Activated CD4-positive, alpha-beta T cell treated with anti-CD3 and anti-CD28 coated beads, Interleukin-2, amount 50 U/mL, for 4 hours (primary cell): ENCODE data around the gene USP14.

Experiments used
- DNase-seq, 2 experiments: peaks; one replicate each; pipeline ENCODE4 v3.0.0-alpha.2; 2020

The USP14 gene

GRCh38 chr18:240175-240574 is 81.8 kb downstream of the USP14 start:
- no peak for DNase-seq

DNA sequence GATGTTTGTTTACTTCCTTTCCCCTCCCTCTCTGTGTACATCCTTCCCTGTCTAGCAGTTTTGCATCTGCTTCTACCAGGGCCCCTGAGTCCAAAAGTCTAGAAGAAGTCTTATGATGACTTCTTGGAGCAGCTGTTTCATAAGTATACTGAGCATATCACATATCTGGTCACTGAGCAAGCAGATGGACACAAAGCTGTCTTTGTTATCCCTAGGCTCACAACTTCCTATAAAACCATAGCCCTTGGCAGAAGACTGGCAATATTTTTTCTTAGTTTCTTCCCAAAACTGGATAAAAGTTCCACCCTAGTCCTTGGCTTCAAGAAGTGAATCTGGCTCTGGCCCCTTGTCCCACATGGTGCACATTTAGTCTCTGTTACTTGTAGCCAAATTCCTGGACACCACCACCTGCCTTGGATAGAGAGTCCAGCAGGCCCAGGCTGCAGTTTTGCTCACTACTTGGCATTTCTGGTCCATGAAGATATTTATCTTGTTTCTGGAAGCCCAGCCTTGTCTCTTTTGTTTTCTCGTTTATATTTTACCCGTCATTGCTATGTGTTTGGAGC is 87.0 kb downstream of the USP14 start:
- no peak for DNase-seq

DNA sequence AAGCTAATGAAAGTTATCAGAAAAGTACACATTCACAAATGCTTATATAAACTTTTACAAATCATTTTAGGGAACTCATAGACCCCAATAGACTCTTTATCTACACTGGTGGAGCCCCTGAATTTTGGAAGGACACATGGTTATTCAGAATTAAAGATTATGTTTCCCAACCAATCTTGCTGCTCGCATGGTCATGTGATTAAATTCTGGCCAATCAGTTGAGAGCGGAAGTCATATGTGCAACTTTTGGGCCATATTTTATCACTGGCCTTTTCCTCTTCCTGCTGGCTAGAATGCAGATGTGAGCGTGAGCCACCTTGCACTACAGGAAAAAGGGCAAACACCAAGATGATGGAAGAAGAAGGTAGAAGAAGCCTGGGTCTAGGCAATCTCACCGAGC is 89.7 kb downstream of the USP14 start:
- no peak for DNase-seq

DNA sequence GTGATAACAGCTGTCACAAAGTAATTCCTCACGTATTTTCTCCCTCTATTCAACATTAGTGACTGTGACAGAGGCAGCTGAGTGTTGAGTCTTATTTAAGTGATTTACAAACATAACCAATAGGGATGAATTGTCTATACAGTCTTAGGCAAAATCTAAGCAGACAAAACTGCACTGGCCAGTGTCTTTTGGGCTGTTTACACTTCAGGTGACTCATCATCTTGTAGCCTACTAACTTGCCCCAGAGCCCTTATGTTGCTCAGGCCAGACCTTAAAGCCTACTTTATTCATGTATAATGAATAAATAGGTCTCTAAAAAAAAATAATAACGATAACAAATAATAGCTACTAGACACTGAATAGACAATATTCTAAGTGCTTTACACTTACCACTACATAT is 92.3 kb downstream of the USP14 start:
- DNase-seq, result no peak

GRCh38 chr18:251572-251971 is 93.2 kb downstream of the USP14 start:
- DNase-seq, result no peak

- DNase-seq, result no peak
These were observed 94.8 kb downstream of the USP14 start for GRCh38 chr18:253121-253520.

DNA sequence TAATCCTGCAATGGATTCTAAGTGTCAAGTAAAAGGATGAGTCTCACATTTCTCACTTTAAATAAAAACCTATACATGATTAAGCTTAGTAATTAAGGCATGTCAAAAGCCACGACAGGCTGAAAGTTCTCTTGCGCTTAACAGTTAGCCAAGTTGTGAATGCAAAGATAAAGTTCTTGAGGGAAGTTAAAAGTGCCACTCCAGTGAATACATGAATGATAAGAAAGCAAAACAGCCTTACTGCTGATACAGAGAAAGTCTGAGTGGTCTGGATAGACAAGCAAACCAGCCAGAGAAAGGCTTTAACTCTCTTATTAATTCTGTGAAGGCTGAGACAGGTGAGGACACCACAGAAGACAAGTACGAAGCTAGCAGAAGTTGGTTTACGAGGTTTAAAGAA is 96.8 kb downstream of the USP14 start:
- no peak for DNase-seq

DNA sequence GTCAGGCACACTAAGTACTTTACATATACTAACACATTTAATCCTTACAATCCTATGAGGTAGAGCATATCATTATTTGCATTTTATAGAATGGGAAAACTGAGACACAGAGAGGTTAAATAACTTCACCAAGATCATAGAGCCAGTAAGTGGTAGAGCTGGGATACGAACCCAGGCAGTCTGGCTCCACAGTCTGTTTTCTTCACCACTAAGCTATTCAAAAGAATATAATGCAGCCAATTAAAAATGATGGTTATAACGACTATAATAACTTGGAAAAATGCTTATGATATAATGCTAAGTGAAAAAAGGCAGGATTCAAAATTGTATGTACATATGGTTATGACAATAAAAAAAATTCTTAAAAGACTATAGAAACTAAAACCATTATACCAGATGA is 102.2 kb downstream of the USP14 start:
- DNase-seq, result no peak

- no peak for DNase-seq
These were observed 103.2 kb downstream of the USP14 start for GRCh38 chr18:261398-262073.
